HEK293 (cell line): ENCODE measurements around the gene LIN7C.

Source experiments
- CTCF ChIA-PET: fragments of 350-600 bp; formaldehyde crosslinking; extraction: SDS; loops from one replicate; lab custom pipeline; 2021; ENCODE audit warnings: antibody characterized with exemption; lab: Yijun Ruan, JAX
- POLR2A ChIA-PET: fragments of 300-600 bp; formaldehyde crosslinking; extraction: SDS; loops from one replicate; lab custom pipeline; 2020; ENCODE audit warnings: antibody characterized with exemption, inconsistent platforms; lab: Yijun Ruan, JAX
- H3K27ac ChIP-seq: fragments of 200-500 bp; sonication (Bioruptor generic); 2 replicates; pipeline ENCODE4 v1.5.1; 2014; ENCODE audit warnings: low read depth, low read length, control low read depth, inconsistent platforms; ENCODE audit errors: extremely low read depth
- H3K36me3 ChIP-seq, 2 experiments: fragments of 200-500 bp in 1 of 2; sonication (Bioruptor generic) in 1 of 2; 1 replicate in 1 of 2; 2 replicates in 1 of 2; pipeline ENCODE4 v1.5.1; 2014 to 2017; ENCODE audit warnings: inconsistent platforms in 2 of 2, low read length in 2 of 2; ENCODE audit not compliant: control insufficient read depth in 2 of 2, insufficient read depth in 1 of 2
- H3K4me1 ChIP-seq: fragments of 200-500 bp; sonication (Bioruptor generic); 2 replicates; pipeline ENCODE4 v1.5.1; 2014; ENCODE audit warnings: mild to moderate bottlenecking, low read length, inconsistent platforms; ENCODE audit not compliant: control insufficient read depth, insufficient read depth
- H3K4me3 ChIP-seq: 2 replicates; pipeline ENCODE4 v1.5.1; 2011; ENCODE audit warnings: low read depth, mild to moderate bottlenecking, control low read depth, low read length, moderate library complexity
- H3K9me3 ChIP-seq: fragments of 200-500 bp; sonication (Bioruptor generic); 2 replicates; pipeline ENCODE4 v1.5.1; 2014; ENCODE audit warnings: low read depth, low read length, inconsistent platforms; ENCODE audit not compliant: control insufficient read depth, insufficient read depth
- GFI1B ChIP-seq: fragments of 450-650 bp; formaldehyde crosslinking; IDR thresholded peaks from 2 replicates; pipeline ENCODE4 v1.5.1; 2016; ENCODE audit warnings: missing biosample characterization, missing genetic modification characterization
- GLI2 ChIP-seq: fragments of 450-650 bp; formaldehyde crosslinking; IDR thresholded peaks from 2 replicates; pipeline ENCODE4; 2017; ENCODE audit warnings: missing biosample characterization, missing genetic modification characterization, low read depth, borderline replicate concordance
- KLF8 ChIP-seq: fragments of 450-650 bp; formaldehyde crosslinking; IDR thresholded peaks from 2 replicates; pipeline ENCODE4 v1.5.1; 2016; ENCODE audit warnings: missing biosample characterization, missing genetic modification characterization
- ZFP3 ChIP-seq: fragments of 450-650 bp; formaldehyde crosslinking; IDR thresholded peaks from 2 replicates; pipeline ENCODE4 v1.5.1; 2016; ENCODE audit warnings: low read depth, missing biosample characterization, missing genetic modification characterization
- ZNF175 ChIP-seq: fragments of 450-650 bp; formaldehyde crosslinking; IDR thresholded peaks from 2 replicates; pipeline ENCODE4 v1.5.1; 2016; ENCODE audit warnings: missing biosample characterization, missing genetic modification characterization
- ZNF211 ChIP-seq: fragments of 450-650 bp; formaldehyde crosslinking; IDR thresholded peaks from 2 replicates; pipeline ENCODE4 v1.5.1; 2016; ENCODE audit warnings: low read depth, missing biosample characterization, missing genetic modification characterization
- ZNF23 ChIP-seq: fragments of 450-650 bp; formaldehyde crosslinking; IDR thresholded peaks from 2 replicates; pipeline ENCODE4 v1.5.1; 2016; ENCODE audit warnings: missing biosample characterization, missing genetic modification characterization, borderline replicate concordance
- ZNF280C ChIP-seq: fragments of 450-650 bp; formaldehyde crosslinking; IDR thresholded peaks from 2 replicates; pipeline ENCODE4 v1.5.1; 2016; ENCODE audit warnings: missing biosample characterization, missing genetic modification characterization
- ZNF311 ChIP-seq: fragments of 450-650 bp; formaldehyde crosslinking; IDR thresholded peaks from 2 replicates; pipeline ENCODE4 v1.5.1; 2017; ENCODE audit warnings: missing biosample characterization, missing genetic modification characterization, borderline replicate concordance
- ZNF366 ChIP-seq: fragments of 450-650 bp; formaldehyde crosslinking; conservative IDR thresholded peaks from 2 replicates; pipeline ENCODE4 v1.5.1; 2016; ENCODE audit warnings: missing biosample characterization, missing genetic modification characterization
- ZNF426 ChIP-seq: fragments of 450-650 bp; formaldehyde crosslinking; IDR thresholded peaks from 2 replicates; pipeline ENCODE4 v1.5.1; 2017; ENCODE audit warnings: missing biosample characterization, missing genetic modification characterization, mild to moderate bottlenecking, inconsistent platforms, moderate library complexity
- ZNF510 ChIP-seq: fragments of 450-650 bp; formaldehyde crosslinking; IDR thresholded peaks from 2 replicates; pipeline ENCODE4 v1.5.1; 2018; ENCODE audit warnings: mild to moderate bottlenecking, missing genetic modification characterization, missing biosample characterization; ENCODE audit not compliant: insufficient replicate concordance
- ZNF529 ChIP-seq: fragments of 450-650 bp; formaldehyde crosslinking; IDR thresholded peaks from 2 replicates; pipeline ENCODE4 v1.5.1; 2017; ENCODE audit warnings: missing genetic modification characterization, missing biosample characterization; ENCODE audit not compliant: insufficient replicate concordance
- ZNF558 ChIP-seq: fragments of 450-650 bp; formaldehyde crosslinking; IDR thresholded peaks from 2 replicates; pipeline ENCODE4 v1.5.1; 2016; ENCODE audit warnings: missing biosample characterization, missing genetic modification characterization
- ZNF571 ChIP-seq: fragments of 450-650 bp; formaldehyde crosslinking; IDR thresholded peaks from 2 replicates; pipeline ENCODE4 v1.5.0; 2017; ENCODE audit warnings: missing biosample characterization, missing genetic modification characterization
- ZNF830 ChIP-seq: fragments of 450-650 bp; IDR thresholded peaks from 2 replicates; pipeline ENCODE4 v1.5.0; 2018; ENCODE audit warnings: missing biosample characterization, missing genetic modification characterization, low read depth, mild to moderate bottlenecking, moderate library complexity
- ZNF843 ChIP-seq: fragments of 450-650 bp; formaldehyde crosslinking; IDR thresholded peaks from 2 replicates; pipeline ENCODE4 v1.5.1; 2016; ENCODE audit warnings: missing biosample characterization, missing genetic modification characterization
- ZSCAN18 ChIP-seq: fragments of 450-650 bp; formaldehyde crosslinking; IDR thresholded peaks from 2 replicates; pipeline ENCODE4 v1.5.1; 2016; ENCODE audit warnings: missing biosample characterization, missing genetic modification characterization
- ZSCAN23 ChIP-seq: fragments of 450-650 bp; formaldehyde crosslinking; IDR thresholded peaks from 2 replicates; pipeline ENCODE4 v1.5.1; 2016; ENCODE audit warnings: missing biosample characterization, missing genetic modification characterization
- ZSCAN4 ChIP-seq: fragments of 450-650 bp; formaldehyde crosslinking; IDR thresholded peaks from 2 replicates; pipeline ENCODE4 v1.5.1; 2017; ENCODE audit warnings: missing biosample characterization, missing genetic modification characterization
- TF ChIP-seq, protein P1 (sequence below): fragments of 450-650 bp; formaldehyde crosslinking; IDR thresholded peaks from 2 replicates; pipeline ENCODE4; 2016; ENCODE audit warnings: missing biosample characterization, missing genetic modification characterization

LIN7C gene

GRCh38 chr11:27535103-27535502 lies 28.5 kb upstream of the LIN7C start:
- TF ChIP-seq ZFP3: no peak
- TF ChIP-seq ZNF211 (tag by site-specific recombination): no peak
- no peak for TF ChIP-seq GLI2 (tag by site-specific recombination)
- no peak for TF ChIP-seq ZNF558 (tag by site-specific recombination)
- TF ChIP-seq ZNF529 (tag by site-specific recombination): no peak
- no peak for TF ChIP-seq ZNF843 (tag by site-specific recombination)
- no peak for TF ChIP-seq ZSCAN18 (tag by site-specific recombination)
- TF ChIP-seq ZNF280C (tag by site-specific recombination): no peak
- no peak for TF ChIP-seq KLF8 (tag by site-specific recombination)
- no peak overlapping the region for H3K4me3 ChIP-seq
- ChIA-PET POLR2A (no interaction called here), CTCF (no interaction called here)
- no peaks in the 10 kb centered on the region for H3K36me3 ChIP-seq
- no peaks in the 10 kb centered on the region for H3K4me1 ChIP-seq
- H3K9me3 ChIP-seq: no peaks in the 10 kb centered on the region
- H3K27ac ChIP-seq: no peak overlapping the region

GRCh38 chr11:27532652-27533325 lies 26.2 kb upstream of the LIN7C start:
- Histone ChIP-seq H3K36me3 (no peaks in the 10 kb centered on the region), H3K27ac (no peak overlapping the region), H3K9me3 (no peaks in the 10 kb centered on the region), H3K4me3 (no peak overlapping the region), H3K4me1 (no peaks in the 10 kb centered on the region)
- POLR2A ChIA-PET: no interaction called here
- CTCF ChIA-PET: no interaction called here
- no peak for TF ChIP-seq ZNF830
- TF ChIP-seq, protein P1, sequence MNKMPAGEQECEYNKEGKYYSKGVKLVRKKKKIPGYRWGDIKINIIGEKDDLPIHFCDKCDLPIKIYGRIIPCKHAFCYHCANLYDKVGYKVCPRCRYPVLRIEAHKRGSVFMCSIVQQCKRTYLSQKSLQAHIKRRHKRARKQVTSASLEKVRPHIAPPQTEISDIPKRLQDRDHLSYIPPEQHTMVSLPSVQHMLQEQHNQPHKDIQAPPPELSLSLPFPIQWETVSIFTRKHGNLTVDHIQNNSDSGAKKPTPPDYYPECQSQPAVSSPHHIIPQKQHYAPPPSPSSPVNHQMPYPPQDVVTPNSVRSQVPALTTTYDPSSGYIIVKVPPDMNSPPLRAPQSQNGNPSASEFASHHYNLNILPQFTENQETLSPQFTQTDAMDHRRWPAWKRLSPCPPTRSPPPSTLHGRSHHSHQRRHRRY (tag by site-specific recombination): no peak
- no peak for TF ChIP-seq ZNF366
- no peak for TF ChIP-seq ZNF311
- no peak for TF ChIP-seq GFI1B (tag by site-specific recombination)

DNA sequence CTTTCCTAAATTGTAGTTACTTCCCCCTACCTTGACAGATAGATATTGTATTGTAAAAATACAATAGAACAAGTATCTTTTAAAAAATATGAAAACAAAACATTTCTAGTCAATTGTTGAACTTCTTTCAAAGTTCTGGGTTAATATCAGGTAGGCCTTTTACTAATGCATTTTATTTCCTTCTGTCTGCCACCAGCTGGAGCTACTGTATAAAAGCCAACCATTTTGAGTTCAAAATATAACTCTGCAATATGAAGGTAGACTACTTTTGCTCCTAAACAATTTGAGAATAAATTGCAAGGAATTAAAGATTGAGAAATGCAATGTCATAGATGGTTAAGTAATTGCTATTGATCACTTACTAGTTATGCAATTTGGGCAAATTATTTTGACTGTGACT lies 22.1 kb upstream of the LIN7C start:
- H3K27ac ChIP-seq: no peak overlapping the region
- ChIA-PET CTCF (interaction anchor here (0.9 kb wide), 1 partner anchor 167 kb away, joined by 3 read pairs; no protein-coding TSS in a partner anchor), POLR2A (no interaction called here)
- no peaks in the 10 kb centered on the region for H3K36me3 ChIP-seq
- TF ChIP-seq ZNF175 (tag by site-specific recombination) (no peak), ZSCAN4 (tag by site-specific recombination) (no peak), ZSCAN23 (tag by site-specific recombination) (no peak), ZNF426 (no peak), ZNF23 (tag by site-specific recombination) (no peak), ZNF571 (tag by site-specific recombination) (no peak), ZNF510 (tag by site-specific recombination) (no peak)
- H3K9me3 ChIP-seq: no peaks in the 10 kb centered on the region
- no peaks in the 10 kb centered on the region for H3K4me1 ChIP-seq
- H3K4me3 ChIP-seq: no peak overlapping the region
